ELF-1 (cell line): ENCODE data around the gene RUBCNL.
"Not testable (repeated sequence)": the region's sequence is repeated elsewhere in the genome, so short reads cannot be mapped to it uniquely, and the experiment has no call there.

Experiments used
- DNase-seq: peaks from one replicate; pipeline ENCODE4 v3.0.0-alpha.2; 2016; ENCODE audit warnings: low read depth, low spot score

Gene RUBCNL

GRCh38 chr13:46373623-46374022 lies 13.4 kb downstream of the RUBCNL start:
- DNase-seq, result no peak

- not testable (repeated sequence) for DNase-seq
Measured at GRCh38 chr13:46372938-46373337, 14.1 kb downstream of the RUBCNL start.

- no peak for DNase-seq
Measured at GRCh38 chr13:46372071-46372470, 15.0 kb downstream of the RUBCNL start.

GRCh38 chr13:46369506-46370277 lies 17.4 kb downstream of the RUBCNL start:
- no peak for DNase-seq

- no peak for DNase-seq
Measured at GRCh38 chr13:46367617-46368327, 19.3 kb downstream of the RUBCNL start.

GRCh38 chr13:46361276-46361934 lies 25.6 kb downstream of the RUBCNL start:
- DNase-seq, result no peak

- DNase-seq, result no peak
Measured at GRCh38 chr13:46360604-46361003, 26.4 kb downstream of the RUBCNL start.

GRCh38 chr13:46359714-46360113 lies 27.3 kb downstream of the RUBCNL start:
- DNase-seq, result no peak

GRCh38 chr13:46355901-46356590 lies 31.0 kb downstream of the RUBCNL start:
- no peak for DNase-seq

- peak; percentile 9 for DNase-seq
Measured at GRCh38 chr13:46355088-46355468, 32.0 kb downstream of the RUBCNL start.

GRCh38 chr13:46354156-46355087 lies 32.6 kb downstream of the RUBCNL start:
- no peak for DNase-seq

- no peak for DNase-seq
Measured at GRCh38 chr13:46352805-46353204, 34.2 kb downstream of the RUBCNL start.

GRCh38 chr13:46350003-46350402 lies 37.0 kb downstream of the RUBCNL start:
- no peak for DNase-seq

GRCh38 chr13:46348961-46349360 lies 38.1 kb downstream of the RUBCNL start:
- no peak for DNase-seq

GRCh38 chr13:46347277-46347676 lies 39.8 kb downstream of the RUBCNL start:
- no peak for DNase-seq

- DNase-seq, result no peak
Measured at GRCh38 chr13:46345866-46346265, 41.2 kb downstream of the RUBCNL start.

GRCh38 chr13:46345398-46345797 lies 41.7 kb downstream of the RUBCNL start:
- no peak for DNase-seq

GRCh38 chr13:46343279-46343994 lies 43.6 kb downstream of the RUBCNL start:
- no peak for DNase-seq

GRCh38 chr13:46342538-46342937 lies 44.5 kb downstream of the RUBCNL start:
- no peak for DNase-seq

- DNase-seq, result no peak
Measured at GRCh38 chr13:46341112-46341711, 45.8 kb downstream of the RUBCNL start.
